ENCODE data around the gene MSS51.

DNA sequence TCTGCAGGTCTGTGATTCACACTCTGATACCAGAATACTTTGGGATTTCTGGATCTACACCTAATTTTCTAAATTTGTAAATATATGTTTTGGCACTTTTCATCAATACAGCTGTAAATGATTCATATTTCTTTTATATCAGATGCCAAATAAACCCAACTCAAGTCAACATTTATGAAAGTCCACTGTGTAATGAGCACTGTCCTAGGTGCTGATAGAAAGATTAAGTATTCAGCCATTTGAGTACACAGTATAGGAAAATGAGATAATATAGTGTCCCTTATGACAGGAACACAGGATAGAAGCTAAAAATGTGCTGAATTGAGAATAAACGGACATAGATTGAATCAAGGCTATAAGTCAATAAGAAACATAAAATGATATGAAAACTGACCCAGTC is 25.9 kb downstream of the MSS51 start:
- TF ChIP-seq, protein P1, sequence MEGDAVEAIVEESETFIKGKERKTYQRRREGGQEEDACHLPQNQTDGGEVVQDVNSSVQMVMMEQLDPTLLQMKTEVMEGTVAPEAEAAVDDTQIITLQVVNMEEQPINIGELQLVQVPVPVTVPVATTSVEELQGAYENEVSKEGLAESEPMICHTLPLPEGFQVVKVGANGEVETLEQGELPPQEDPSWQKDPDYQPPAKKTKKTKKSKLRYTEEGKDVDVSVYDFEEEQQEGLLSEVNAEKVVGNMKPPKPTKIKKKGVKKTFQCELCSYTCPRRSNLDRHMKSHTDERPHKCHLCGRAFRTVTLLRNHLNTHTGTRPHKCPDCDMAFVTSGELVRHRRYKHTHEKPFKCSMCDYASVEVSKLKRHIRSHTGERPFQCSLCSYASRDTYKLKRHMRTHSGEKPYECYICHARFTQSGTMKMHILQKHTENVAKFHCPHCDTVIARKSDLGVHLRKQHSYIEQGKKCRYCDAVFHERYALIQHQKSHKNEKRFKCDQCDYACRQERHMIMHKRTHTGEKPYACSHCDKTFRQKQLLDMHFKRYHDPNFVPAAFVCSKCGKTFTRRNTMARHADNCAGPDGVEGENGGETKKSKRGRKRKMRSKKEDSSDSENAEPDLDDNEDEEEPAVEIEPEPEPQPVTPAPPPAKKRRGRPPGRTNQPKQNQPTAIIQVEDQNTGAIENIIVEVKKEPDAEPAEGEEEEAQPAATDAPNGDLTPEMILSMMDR (IDR thresholded peaks at IDR 0.05) = no peak
- TF ChIP-seq POLR2AphosphoS5 (IDR thresholded peaks at IDR 0.05; ENCODE audit: low read depth, low read length) = no peak
